Activated B cell treated with CpG ODN at 0.5 μM for 24 hours (primary cell): ENCODE data around the gene C16orf54. TPM values are rescaled to one million over a fixed set of nuclear protein-coding genes. Genes with fewer than 3 reads are reported as not detected.
A peak's percentile ranks its signal among the peaks of the same experiment; 100 is the strongest.
"Not testable (repeated sequence)": the region's sequence is repeated elsewhere in the genome, so short reads cannot be mapped to it uniquely, and the experiment has no call there.

Source experiments
- ATAC-seq: fragments of 200-7000 bp; cut with Tn5 transposase; one replicate; pipeline ENCODE4 v1.10.0; 2021; ENCODE audit warnings: low read depth, mild to moderate bottlenecking, moderate library complexity
- CTCF ChIA-PET: fragments of 350-600 bp; sonication (Branson Sonifier 250); formaldehyde crosslinking; loops from one replicate; lab custom pipeline; 2021; ENCODE audit warnings: antibody characterized with exemption; lab: Charles Lee
- POLR2A ChIA-PET: fragments of 350-600 bp; sonication (Branson Sonifier 250); formaldehyde crosslinking; loops from one replicate; lab custom pipeline; 2021; ENCODE audit warnings: antibody characterized with exemption; lab: Charles Lee
- DNase-seq: peaks from one replicate; pipeline ENCODE4 v3.0.0; 2022
- H3K27ac Mint-ChIP-seq: one replicate; pipeline ENCODE4 v1.8.0; 2020; ENCODE audit warnings: mixed read lengths
- H3K27me3 Mint-ChIP-seq: one replicate; pipeline ENCODE4 v1.8.0; 2021; ENCODE audit warnings: mixed read lengths
- H3K36me3 Mint-ChIP-seq: one replicate; pipeline ENCODE4 v1.8.0; 2021; ENCODE audit warnings: low read depth, mixed read lengths
- H3K4me1 Mint-ChIP-seq: one replicate; pipeline ENCODE4 v1.8.0; 2021; ENCODE audit warnings: mixed read lengths
- H3K4me3 Mint-ChIP-seq: one replicate; pipeline ENCODE4 v1.8.0; 2020; ENCODE audit warnings: mild to moderate bottlenecking, mixed read lengths
- H3K9me3 Mint-ChIP-seq: one replicate; pipeline ENCODE4 v1.8.0; 2020; ENCODE audit warnings: mixed read lengths
- intact Hi-C: fragments of 100-400 bp; cut with micrococcal nuclease; formaldehyde crosslinking; loops from one replicate; pipeline ENCODE4 v1.15.1; 2024
- total RNA-seq: library from RNA; stranded (reverse); gene quantifications from 2 replicates; pipeline ENCODE4 v1.2.3, GENCODE V29; 2022
- TF ChIP-seq, protein P1 (sequence below): fragments of 200-600 bp; IDR thresholded peaks from one replicate; pipeline ENCODE4 v1.8.0; 2022; ENCODE audit warnings: antibody characterized with exemption, mild to moderate bottlenecking

C16orf54 gene
- total RNA-seq, 1 donor from 2014 or later, result 22.5 TPM

DNA sequence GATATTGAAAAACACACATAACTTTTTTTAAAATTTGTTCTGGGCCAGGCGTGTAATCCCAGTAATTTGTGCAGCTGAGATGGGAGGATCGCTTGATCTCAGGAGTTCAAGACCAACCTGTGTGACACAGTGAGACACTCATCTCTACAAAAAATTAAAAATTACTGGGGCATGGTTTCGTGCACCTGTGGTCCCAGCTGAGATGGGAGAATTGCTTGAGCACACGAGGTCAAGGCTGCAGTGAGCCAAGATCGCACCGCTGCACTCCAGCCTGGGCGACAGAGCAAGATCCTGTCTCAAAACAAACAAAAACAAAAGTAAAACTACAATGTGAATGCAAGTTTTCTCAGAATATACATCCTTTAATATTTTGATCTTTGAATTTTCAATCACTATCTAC lies 15.1 kb downstream of the C16orf54 start:
- ATAC-seq (no peak), DNase-seq (no peak)
- H3K27ac Mint-ChIP-seq, result no peak overlapping the region
- POLR2A ChIA-PET, result interaction anchor here (0.6 to 2.7 kb wide), 6 partner anchors 15 to 364 kb away, joined by 3 to 10 read pairs (median 3); partner anchors contain the start of genes MAZ and MVP
- H3K4me1 Mint-ChIP-seq, result peaks cover 27% of the 10 kb centered on the region
- TF ChIP-seq, protein P1, sequence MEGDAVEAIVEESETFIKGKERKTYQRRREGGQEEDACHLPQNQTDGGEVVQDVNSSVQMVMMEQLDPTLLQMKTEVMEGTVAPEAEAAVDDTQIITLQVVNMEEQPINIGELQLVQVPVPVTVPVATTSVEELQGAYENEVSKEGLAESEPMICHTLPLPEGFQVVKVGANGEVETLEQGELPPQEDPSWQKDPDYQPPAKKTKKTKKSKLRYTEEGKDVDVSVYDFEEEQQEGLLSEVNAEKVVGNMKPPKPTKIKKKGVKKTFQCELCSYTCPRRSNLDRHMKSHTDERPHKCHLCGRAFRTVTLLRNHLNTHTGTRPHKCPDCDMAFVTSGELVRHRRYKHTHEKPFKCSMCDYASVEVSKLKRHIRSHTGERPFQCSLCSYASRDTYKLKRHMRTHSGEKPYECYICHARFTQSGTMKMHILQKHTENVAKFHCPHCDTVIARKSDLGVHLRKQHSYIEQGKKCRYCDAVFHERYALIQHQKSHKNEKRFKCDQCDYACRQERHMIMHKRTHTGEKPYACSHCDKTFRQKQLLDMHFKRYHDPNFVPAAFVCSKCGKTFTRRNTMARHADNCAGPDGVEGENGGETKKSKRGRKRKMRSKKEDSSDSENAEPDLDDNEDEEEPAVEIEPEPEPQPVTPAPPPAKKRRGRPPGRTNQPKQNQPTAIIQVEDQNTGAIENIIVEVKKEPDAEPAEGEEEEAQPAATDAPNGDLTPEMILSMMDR, result no peak
- H3K27me3 Mint-ChIP-seq, result no peaks in the 10 kb centered on the region
- intact Hi-C loops, result loop anchor here (5.0 kb wide), 1 partner anchor 62 kb away; the partner anchor contains the start of gene KIF22
- H3K4me3 Mint-ChIP-seq, result peak overlapping the region; percentile 55
- no peaks in the 10 kb centered on the region for H3K36me3 Mint-ChIP-seq
- CTCF ChIA-PET, result interaction anchor here (0.8 to 2.0 kb wide), 3 partner anchors 10 to 39 kb away, joined by 3 to 8 read pairs (median 5); no protein-coding TSS in a partner anchor
- H3K9me3 Mint-ChIP-seq, result peaks cover 2% of the 10 kb centered on the region

DNA sequence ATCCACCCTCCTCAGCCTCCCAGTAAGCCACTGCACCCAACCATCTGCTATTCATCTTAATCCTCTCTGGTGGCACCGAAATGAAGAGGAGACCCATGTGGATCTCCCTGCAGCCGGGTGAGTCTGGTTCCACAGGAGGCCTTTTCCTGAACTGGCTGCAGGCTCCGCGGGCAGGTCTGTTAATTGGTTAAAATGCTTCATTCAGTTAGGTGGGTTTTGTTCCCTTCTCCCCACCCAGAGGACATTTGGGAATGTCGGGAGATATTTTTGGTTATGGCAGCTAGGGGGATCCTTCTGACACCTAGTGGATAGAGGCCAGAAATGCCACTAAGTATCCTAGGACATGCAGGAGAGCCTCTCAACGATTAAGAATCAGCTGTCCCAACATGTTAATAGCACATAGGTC lies 16.7 kb downstream of the C16orf54 start:
- peaks cover 27% of the 10 kb centered on the region for H3K4me1 Mint-ChIP-seq
- intact Hi-C loops, result loop anchor here (2.0 kb wide), 1 partner anchor 18 kb away; no protein-coding TSS in a partner anchor
- POLR2A ChIA-PET, result interaction anchor here (0.9 to 1.4 kb wide), 3 partner anchors 10 to 61 kb away, joined by 3 to 10 read pairs (median 6); partner anchors contain the start of gene KIF22
- H3K27ac Mint-ChIP-seq, result no peak overlapping the region
- no peaks in the 10 kb centered on the region for H3K36me3 Mint-ChIP-seq
- ATAC-seq (no peak), DNase-seq (no peak)
- TF ChIP-seq, protein P1, result no peak
- peaks cover 2% of the 10 kb centered on the region for H3K9me3 Mint-ChIP-seq
- CTCF ChIA-PET, result interaction anchor here (0.9 to 2.0 kb wide), 5 partner anchors 9 to 61 kb away, joined by 3 to 8 read pairs (median 5); partner anchors contain the start of gene KIF22
- no peak overlapping the region for H3K4me3 Mint-ChIP-seq
- no peaks in the 10 kb centered on the region for H3K27me3 Mint-ChIP-seq

- Mint-ChIP-seq H3K27ac (no peak overlapping the region), H3K36me3 (no peaks in the 10 kb centered on the region), H3K9me3 (peaks cover 2% of the 10 kb centered on the region), H3K27me3 (no peaks in the 10 kb centered on the region), H3K4me3 (no peak overlapping the region), H3K4me1 (peaks cover 25% of the 10 kb centered on the region)
- TF ChIP-seq, protein P1, result no peak
- intact Hi-C loops, result no loop called here
- no peak for ATAC-seq
- DNase-seq, result no peak
- ChIA-PET CTCF (no interaction called here), POLR2A (interaction anchor here (0.6 kb wide), 1 partner anchor 1168 kb away, joined by 3 read pairs; no protein-coding TSS in a partner anchor)
Measured at GRCh38 chr16:29727452-29727851, 18.3 kb downstream of the C16orf54 start.

GRCh38 chr16:29726845-29727377 lies 18.9 kb downstream of the C16orf54 start:
- DNase-seq, result no peak
- ChIA-PET CTCF (no interaction called here), POLR2A (interaction anchor here (0.6 kb wide), 2 partner anchors 51 to 1169 kb away, joined by 3 read pairs; no protein-coding TSS in a partner anchor)
- intact Hi-C loops, result no loop called here
- Mint-ChIP-seq H3K27ac (no peak overlapping the region), H3K27me3 (no peaks in the 10 kb centered on the region), H3K9me3 (no peaks in the 10 kb centered on the region), H3K4me1 (peaks cover 21% of the 10 kb centered on the region), H3K36me3 (no peaks in the 10 kb centered on the region), H3K4me3 (no peak overlapping the region)
- TF ChIP-seq, protein P1, result no peak
- no peak for ATAC-seq

GRCh38 chr16:29721167-29721879 lies 24.5 kb downstream of the C16orf54 start:
- H3K4me1 Mint-ChIP-seq, H3K36me3 Mint-ChIP-seq, intact Hi-C loops, H3K27ac Mint-ChIP-seq, DNase-seq, H3K9me3 Mint-ChIP-seq, H3K27me3 Mint-ChIP-seq: not testable (repeated sequence)
- peak overlapping the region; percentile 65 for H3K4me3 Mint-ChIP-seq
- peak; percentile 68 for ATAC-seq
- ChIA-PET CTCF (interaction anchor here (1.0 to 3.2 kb wide), 6 partner anchors 9 to 81 kb away, joined by 3 to 18 read pairs (median 4); partner anchors contain the start of gene KIF22), POLR2A (interaction anchor here (0.7 to 1.0 kb wide), 6 partner anchors 25 to 1153 kb away, joined by 3 to 12 read pairs (median 4); no protein-coding TSS in a partner anchor)
